Neural progenitor cell (in vitro differentiated cells): ENCODE results near the gene ZFAND3. TPM values are rescaled to one million over a fixed set of nuclear protein-coding genes. Genes with fewer than 3 reads are reported as not detected.
A peak's percentile ranks its signal among the peaks of the same experiment; 100 is the strongest.

ENCODE experiments used
- DNase-seq: peaks from one replicate; pipeline ENCODE4 v3.0.0-alpha.2; 2016; ENCODE audit warnings: low spot score
- H2AFZ ChIP-seq: fragments of 200-600 bp; sonication (generic); replicated peaks from 2 replicates; pipeline ENCODE4 v1.6.1; 2016; ENCODE audit warnings: antibody characterized with exemption
- H3F3A ChIP-seq: fragments of 200-600 bp; sonication (generic); 2 replicates; pipeline ENCODE4 v1.6.1; 2016; ENCODE audit warnings: antibody characterized with exemption, low read depth
- H3K27ac ChIP-seq: fragments of 200-600 bp; sonication (generic); 2 replicates; pipeline ENCODE4 v1.5.1; 2016; ENCODE audit warnings: mild to moderate bottlenecking
- H3K27me3 ChIP-seq: fragments of 200-600 bp; sonication (generic); 2 replicates; pipeline ENCODE4 v1.6.1; 2016; ENCODE audit warnings: mild to moderate bottlenecking, moderate library complexity
- H3K36me3 ChIP-seq: fragments of 200-600 bp; sonication (generic); 2 replicates; pipeline ENCODE4 v1.5.1; 2016
- H3K4me1 ChIP-seq: fragments of 200-600 bp; sonication (generic); 2 replicates; pipeline ENCODE4 v1.6.1; 2016; ENCODE audit warnings: mixed run types
- H3K4me2 ChIP-seq: fragments of 200-600 bp; sonication (generic); 2 replicates; pipeline ENCODE4 v1.6.1; 2016
- H3K4me3 ChIP-seq: fragments of 200-600 bp; sonication (generic); 2 replicates; pipeline ENCODE4 v1.5.1; 2016
- H3K79me2 ChIP-seq: fragments of 200-600 bp; sonication (generic); 2 replicates; pipeline ENCODE4 v1.6.1; 2016; ENCODE audit warnings: low read depth
- H3K9ac ChIP-seq: fragments of 200-600 bp; sonication (generic); 2 replicates; pipeline ENCODE4 v1.6.1; 2016
- H3K9me3 ChIP-seq: fragments of 200-600 bp; sonication (generic); 2 replicates; pipeline ENCODE4 v1.5.1; 2016; ENCODE audit warnings: low read depth
- H4K20me1 ChIP-seq: fragments of 200-600 bp; sonication (generic); 2 replicates; pipeline ENCODE4 v1.6.1; 2016; ENCODE audit warnings: low read depth
- H3K27ac Mint-ChIP-seq: 3 replicates; pipeline ENCODE4 v1.8.0; 2021; ENCODE audit warnings: mixed read lengths
- H3K27me3 Mint-ChIP-seq: 2 replicates; pipeline ENCODE4 v1.8.0; 2022; ENCODE audit warnings: low read depth, mild to moderate bottlenecking, inconsistent platforms, moderate library complexity, mixed read lengths; ENCODE audit not compliant: insufficient read depth
- H3K36me3 Mint-ChIP-seq: 3 replicates; pipeline ENCODE4 v1.8.0; 2021; ENCODE audit warnings: mixed read lengths
- H3K4me1 Mint-ChIP-seq: 3 replicates; pipeline ENCODE4 v1.8.0; 2021; ENCODE audit warnings: mixed read lengths
- H3K4me3 Mint-ChIP-seq: 3 replicates; pipeline ENCODE4 v1.8.0; 2021; ENCODE audit warnings: mild to moderate bottlenecking, moderate library complexity, mixed read lengths
- H3K9me3 Mint-ChIP-seq: 3 replicates; pipeline ENCODE4 v1.8.0; 2020; ENCODE audit warnings: mixed read lengths
- EZH2 ChIP-seq: fragments of 200-600 bp; sonication (generic); IDR thresholded peaks from 2 replicates; pipeline ENCODE4 v1.6.1; 2017; ENCODE audit warnings: antibody characterized with exemption, mild to moderate bottlenecking, moderate library complexity
- EZH2phosphoT487 ChIP-seq: fragments of 200-600 bp; sonication (generic); IDR thresholded peaks from 2 replicates; pipeline ENCODE4 v1.6.1; 2017; ENCODE audit warnings: antibody characterized with exemption
- total RNA-seq: library from RNA; depleted of rRNA; stranded (reverse); fragments of >200 nt; gene quantifications from 2 replicates; pipeline ENCODE4 v1.2.3, GENCODE V29; 2015; ENCODE audit warnings: low replicate concordance
- TF ChIP-seq, protein P1 (sequence below): fragments of 200-600 bp; sonication (generic); IDR thresholded peaks from 2 replicates; pipeline ENCODE4 v1.5.1; 2017; ENCODE audit warnings: antibody characterized with exemption, mild to moderate bottlenecking

ZFAND3 gene
- total RNA-seq, 1 donor from 2014 or later: 24.3 TPM

DNA sequence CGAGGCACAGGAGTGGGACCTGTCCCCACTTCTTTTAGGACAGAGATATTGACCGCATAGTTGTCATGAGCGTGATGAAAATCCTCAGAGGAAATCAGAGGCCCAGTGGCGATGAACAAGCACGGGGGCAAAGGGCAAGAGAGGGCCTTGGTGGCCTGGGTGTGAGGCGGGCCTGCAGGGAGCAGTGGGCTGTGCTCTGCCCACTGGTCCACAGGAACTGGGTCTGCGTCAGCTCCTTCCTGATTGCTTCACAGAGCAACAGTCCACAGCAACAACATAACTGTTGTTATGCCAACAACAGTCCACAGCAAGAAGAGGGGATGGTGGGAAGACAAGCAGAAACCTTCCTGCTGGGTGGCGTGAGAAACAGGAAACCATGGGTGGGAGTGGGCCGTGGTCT lies 335.6 kb downstream of the ZFAND3 start:
- H3K4me1 Mint-ChIP-seq: peaks cover 16% of the 10 kb centered on the region
- no peak overlapping the region for H3K4me2 ChIP-seq
- H3K36me3 ChIP-seq: no peaks in the 10 kb centered on the region
- H3K9me3 Mint-ChIP-seq: no peaks in the 10 kb centered on the region
- H3K4me1 ChIP-seq: peaks cover 9% of the 10 kb centered on the region
- H3K9ac ChIP-seq: no peak overlapping the region
- no peaks in the 10 kb centered on the region for H3K9me3 ChIP-seq
- no peak overlapping the region for H3K27ac ChIP-seq
- H3K27me3 ChIP-seq: no peaks in the 10 kb centered on the region
- TF ChIP-seq, protein P1, sequence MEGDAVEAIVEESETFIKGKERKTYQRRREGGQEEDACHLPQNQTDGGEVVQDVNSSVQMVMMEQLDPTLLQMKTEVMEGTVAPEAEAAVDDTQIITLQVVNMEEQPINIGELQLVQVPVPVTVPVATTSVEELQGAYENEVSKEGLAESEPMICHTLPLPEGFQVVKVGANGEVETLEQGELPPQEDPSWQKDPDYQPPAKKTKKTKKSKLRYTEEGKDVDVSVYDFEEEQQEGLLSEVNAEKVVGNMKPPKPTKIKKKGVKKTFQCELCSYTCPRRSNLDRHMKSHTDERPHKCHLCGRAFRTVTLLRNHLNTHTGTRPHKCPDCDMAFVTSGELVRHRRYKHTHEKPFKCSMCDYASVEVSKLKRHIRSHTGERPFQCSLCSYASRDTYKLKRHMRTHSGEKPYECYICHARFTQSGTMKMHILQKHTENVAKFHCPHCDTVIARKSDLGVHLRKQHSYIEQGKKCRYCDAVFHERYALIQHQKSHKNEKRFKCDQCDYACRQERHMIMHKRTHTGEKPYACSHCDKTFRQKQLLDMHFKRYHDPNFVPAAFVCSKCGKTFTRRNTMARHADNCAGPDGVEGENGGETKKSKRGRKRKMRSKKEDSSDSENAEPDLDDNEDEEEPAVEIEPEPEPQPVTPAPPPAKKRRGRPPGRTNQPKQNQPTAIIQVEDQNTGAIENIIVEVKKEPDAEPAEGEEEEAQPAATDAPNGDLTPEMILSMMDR: no peak
- H3K36me3 Mint-ChIP-seq: peaks cover 27% of the 10 kb centered on the region
- H3K4me3 Mint-ChIP-seq: no peak overlapping the region
- H3K4me3 ChIP-seq: no peak overlapping the region
- no peaks in the 10 kb centered on the region for H3K27me3 Mint-ChIP-seq
- H3K79me2 ChIP-seq: peaks cover 1% of the 10 kb centered on the region
- peaks cover 1% of the 10 kb centered on the region for H3F3A ChIP-seq
- H3K27ac Mint-ChIP-seq: peak overlapping the region; percentile 50
- no peak for DNase-seq
- H4K20me1 ChIP-seq: peaks cover 32% of the 10 kb centered on the region
- no peak overlapping the region for H2AFZ ChIP-seq

DNA sequence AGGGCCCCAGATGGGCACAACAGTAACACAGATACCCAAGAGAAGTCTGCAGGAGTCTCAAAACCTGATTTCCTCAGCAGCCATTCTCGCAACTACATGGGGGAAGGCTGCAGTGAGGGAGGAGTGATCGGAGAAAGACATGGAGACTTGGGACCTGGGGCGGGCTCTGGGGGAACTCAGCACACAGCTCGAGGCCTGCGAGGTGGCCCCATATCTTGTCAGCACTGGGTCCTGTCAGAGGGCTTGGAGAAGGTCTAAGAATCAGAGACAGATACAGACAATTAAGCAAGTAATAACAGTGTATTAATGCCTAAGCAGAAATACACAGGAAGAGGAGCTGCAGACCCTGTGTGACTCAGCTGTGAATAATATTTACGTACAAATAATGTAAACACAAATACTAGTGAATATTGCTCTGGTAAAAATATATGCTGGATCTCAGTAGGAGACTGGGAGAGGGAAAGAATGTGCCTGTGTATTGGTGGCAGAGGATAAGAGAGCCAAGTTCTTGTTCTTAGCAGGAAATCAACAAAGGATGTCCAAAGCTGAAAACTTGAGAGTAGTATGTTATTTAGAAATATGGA lies 336.2 kb downstream of the ZFAND3 start:
- H3K9me3 ChIP-seq: no peaks in the 10 kb centered on the region
- no peak overlapping the region for H3K27ac ChIP-seq
- no peaks in the 10 kb centered on the region for H3K27me3 ChIP-seq
- no peak overlapping the region for H3K4me3 ChIP-seq
- peaks cover 3% of the 10 kb centered on the region for H3K4me1 ChIP-seq
- Mint-ChIP-seq H3K27me3 (no peaks in the 10 kb centered on the region), H3K4me1 (peaks cover 10% of the 10 kb centered on the region), H3K9me3 (no peaks in the 10 kb centered on the region), H3K36me3 (peaks cover 30% of the 10 kb centered on the region), H3K27ac (no peak overlapping the region), H3K4me3 (no peak overlapping the region)
- no peaks in the 10 kb centered on the region for H3K79me2 ChIP-seq
- H3F3A ChIP-seq: no peaks in the 10 kb centered on the region
- TF ChIP-seq EZH2phosphoT487: no peak
- no peak overlapping the region for H3K9ac ChIP-seq
- H2AFZ ChIP-seq: no peak overlapping the region
- H4K20me1 ChIP-seq: peaks cover 27% of the 10 kb centered on the region
- no peak overlapping the region for H3K4me2 ChIP-seq
- DNase-seq: no peak
- H3K36me3 ChIP-seq: no peaks in the 10 kb centered on the region

DNA sequence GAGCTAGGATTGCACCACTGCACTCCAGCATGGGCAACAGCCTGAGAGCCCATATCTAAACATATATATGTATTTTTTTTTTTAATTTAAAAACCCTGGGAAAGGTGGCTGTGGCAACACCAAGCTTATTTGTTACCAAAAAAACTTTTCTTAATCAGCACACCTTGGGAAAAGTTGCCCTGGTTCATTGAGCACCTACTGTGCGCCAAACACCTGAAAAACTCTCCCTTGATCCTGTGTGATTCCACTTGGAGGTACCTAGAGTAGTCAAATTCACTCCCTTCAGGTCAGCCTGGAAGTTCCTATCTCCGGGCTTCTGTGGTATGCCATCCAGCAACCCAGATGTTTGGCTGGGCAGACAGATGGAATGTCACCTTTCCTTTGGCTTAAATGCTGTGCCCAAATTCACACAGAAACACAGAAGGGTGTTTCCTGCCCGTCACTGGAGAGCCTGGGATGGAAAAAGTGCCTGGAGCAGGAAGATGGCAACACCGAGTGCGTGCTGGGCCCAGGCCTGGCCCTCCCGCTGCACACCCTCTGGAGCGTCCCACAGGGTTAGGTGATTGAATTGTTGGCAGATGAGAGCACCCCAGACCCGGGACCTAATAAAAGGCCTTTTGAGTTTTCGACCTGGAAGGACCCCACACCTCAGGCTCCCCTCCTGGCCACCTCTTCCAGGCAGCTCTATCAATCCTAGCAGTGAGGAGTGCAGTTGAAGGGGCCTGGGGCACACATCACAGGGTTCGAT lies 337.5 kb downstream of the ZFAND3 start:
- Histone ChIP-seq H3K4me3 (no peak overlapping the region), H3K36me3 (no peaks in the 10 kb centered on the region), H3F3A (no peaks in the 10 kb centered on the region), H3K4me1 (no peaks in the 10 kb centered on the region), H3K9me3 (no peaks in the 10 kb centered on the region), H3K27me3 (no peaks in the 10 kb centered on the region), H2AFZ (no peak overlapping the region), H3K27ac (no peak overlapping the region), H3K79me2 (no peaks in the 10 kb centered on the region), H3K9ac (no peak overlapping the region), H4K20me1 (peaks cover 15% of the 10 kb centered on the region), H3K4me2 (no peak overlapping the region)
- Mint-ChIP-seq H3K4me1 (peaks cover 10% of the 10 kb centered on the region), H3K36me3 (peaks cover 40% of the 10 kb centered on the region), H3K4me3 (no peak overlapping the region), H3K27me3 (no peaks in the 10 kb centered on the region), H3K27ac (no peak overlapping the region), H3K9me3 (no peaks in the 10 kb centered on the region)
- TF ChIP-seq EZH2phosphoT487: no peak
- TF ChIP-seq, protein P1: no peak
- TF ChIP-seq EZH2: no peak
- no peak for DNase-seq

DNA sequence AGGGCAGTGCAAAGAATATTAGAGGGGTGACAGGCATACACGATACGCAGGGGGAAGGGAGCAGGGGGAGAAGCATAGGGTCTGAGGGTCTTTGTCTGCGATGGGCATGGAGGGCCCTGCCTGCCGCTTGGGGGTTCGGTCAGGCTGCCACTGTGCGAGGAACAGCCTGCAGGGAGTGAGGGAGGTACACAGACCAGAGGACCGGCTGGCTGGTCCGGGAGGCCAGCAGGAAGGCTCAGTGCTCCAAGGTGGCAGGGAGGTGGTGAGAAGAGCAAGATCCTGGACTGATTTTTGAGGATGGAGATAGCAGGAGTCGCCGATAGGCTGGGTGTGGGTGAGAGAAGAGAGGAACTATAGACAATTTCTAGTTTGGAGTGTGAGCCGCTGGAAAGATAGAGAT lies 338.4 kb downstream of the ZFAND3 start:
- no peak overlapping the region for H2AFZ ChIP-seq
- H3K9ac ChIP-seq: no peak overlapping the region
- no peaks in the 10 kb centered on the region for H3K36me3 ChIP-seq
- no peak for TF ChIP-seq EZH2
- no peaks in the 10 kb centered on the region for H3F3A ChIP-seq
- H3K27me3 ChIP-seq: no peaks in the 10 kb centered on the region
- H3K27ac Mint-ChIP-seq: no peak overlapping the region
- H3K27me3 Mint-ChIP-seq: no peaks in the 10 kb centered on the region
- peaks cover 6% of the 10 kb centered on the region for H3K4me1 Mint-ChIP-seq
- H3K79me2 ChIP-seq: no peaks in the 10 kb centered on the region
- no peak overlapping the region for H3K4me3 ChIP-seq
- no peak overlapping the region for H3K27ac ChIP-seq
- H3K4me3 Mint-ChIP-seq: no peak overlapping the region
- no peaks in the 10 kb centered on the region for H3K9me3 ChIP-seq
- H4K20me1 ChIP-seq: peaks cover 12% of the 10 kb centered on the region
- no peak for DNase-seq
- no peaks in the 10 kb centered on the region for H3K9me3 Mint-ChIP-seq
- H3K4me1 ChIP-seq: no peaks in the 10 kb centered on the region
- no peak overlapping the region for H3K4me2 ChIP-seq
- H3K36me3 Mint-ChIP-seq: peaks cover 31% of the 10 kb centered on the region
